ENCODE results near the gene BCAS3.

The BCAS3 gene

GRCh38 chr17:61316633-61317032, 639.0 kb downstream of the BCAS3 start:
- no peak for DNase-seq (ENCODE audit: low read depth)

- no peak for DNase-seq (ENCODE audit: low read depth)
These were observed 640.1 kb downstream of the BCAS3 start for GRCh38 chr17:61317779-61318178.

- no peak for DNase-seq (ENCODE audit: low read depth)
These were observed 641.0 kb downstream of the BCAS3 start for GRCh38 chr17:61318684-61319098.

- no peak for DNase-seq (ENCODE audit: low read depth)
These were observed 643.7 kb downstream of the BCAS3 start for GRCh38 chr17:61321344-61321743.

- no peak for DNase-seq (ENCODE audit: low read depth)
These were observed 644.8 kb downstream of the BCAS3 start for GRCh38 chr17:61322325-61323002.

GRCh38 chr17:61323003-61323908, 645.6 kb downstream of the BCAS3 start:
- DNase-seq (ENCODE audit: low read depth) = no peak

GRCh38 chr17:61323909-61324868, 646.5 kb downstream of the BCAS3 start:
- DNase-seq (ENCODE audit: low read depth) = no peak

GRCh38 chr17:61324950-61325349, 647.3 kb downstream of the BCAS3 start:
- no peak for DNase-seq (ENCODE audit: low read depth)

GRCh38 chr17:61325382-61326073, 647.9 kb downstream of the BCAS3 start:
- DNase-seq (ENCODE audit: low read depth) = no peak

GRCh38 chr17:61326330-61326729, 648.7 kb downstream of the BCAS3 start:
- no peak for DNase-seq (ENCODE audit: low read depth)

- DNase-seq (ENCODE audit: low read depth) = no peak
These were observed 650.7 kb downstream of the BCAS3 start for GRCh38 chr17:61328351-61328750.

GRCh38 chr17:61330174-61331150, 652.8 kb downstream of the BCAS3 start:
- no peak for DNase-seq (ENCODE audit: low read depth)

- DNase-seq (ENCODE audit: low read depth) = no peak
These were observed 653.5 kb downstream of the BCAS3 start for GRCh38 chr17:61331178-61331577.

- DNase-seq (ENCODE audit: low read depth) = no peak
These were observed 654.2 kb downstream of the BCAS3 start for GRCh38 chr17:61331886-61332285.

- DNase-seq (ENCODE audit: low read depth) = no peak
These were observed 655.5 kb downstream of the BCAS3 start for GRCh38 chr17:61333136-61333535.

- DNase-seq (ENCODE audit: low read depth) = no peak
These were observed 657.0 kb downstream of the BCAS3 start for GRCh38 chr17:61334673-61335072.

GRCh38 chr17:61335105-61335844, 657.6 kb downstream of the BCAS3 start:
- no peak for DNase-seq (ENCODE audit: low read depth)

GRCh38 chr17:61335845-61336655, 658.4 kb downstream of the BCAS3 start:
- DNase-seq (ENCODE audit: low read depth) = no peak

- no peak for DNase-seq (ENCODE audit: low read depth)
These were observed 659.6 kb downstream of the BCAS3 start for GRCh38 chr17:61337290-61337689.

Data from HS-27A (cell line).